GM23338 (cell line): Measurements from ENCODE around the gene NFE2L3. TPM values are rescaled to one million over a fixed set of nuclear protein-coding genes. Genes with fewer than 3 reads are reported as not detected.

ENCODE experiments used
- ATAC-seq: fragments of 200-7000 bp; cut with Tn5 transposase; 3 replicates; pipeline ENCODE4 v1.9.1; 2020
- DNase-seq: peaks from one replicate; pipeline ENCODE4 v3.0.0-alpha.2; 2015; ENCODE audit warnings: low spot score
- H2AFZ ChIP-seq: fragments of 200-600 bp; sonication (generic); 2 replicates; pipeline ENCODE4 v1.8.0; 2016; ENCODE audit warnings: antibody characterized with exemption, mild to moderate bottlenecking, moderate library complexity
- H3F3A ChIP-seq: fragments of 200-600 bp; sonication (generic); replicated peaks from 2 replicates; pipeline ENCODE4 v1.8.0; 2017; ENCODE audit warnings: antibody characterized with exemption, mixed run types, low read depth
- H3K27ac ChIP-seq: fragments of 200-600 bp; sonication (generic); 2 replicates; pipeline ENCODE4 v1.6.1; 2016; ENCODE audit warnings: low read depth
- H3K27me3 ChIP-seq: fragments of 200-600 bp; sonication (generic); 2 replicates; pipeline ENCODE4 v1.8.0; 2016; ENCODE audit warnings: mild to moderate bottlenecking, mixed run types, moderate library complexity; ENCODE audit not compliant: insufficient read depth
- H3K36me3 ChIP-seq: fragments of 200-600 bp; sonication (generic); 2 replicates; pipeline ENCODE4 v1.8.0; 2016; ENCODE audit warnings: mild to moderate bottlenecking; ENCODE audit not compliant: insufficient read depth
- H3K4me1 ChIP-seq: fragments of 200-600 bp; sonication (generic); 2 replicates; pipeline ENCODE4 v1.8.0; 2016; ENCODE audit warnings: mild to moderate bottlenecking, moderate library complexity; ENCODE audit not compliant: insufficient read depth
- H3K4me2 ChIP-seq: fragments of 200-600 bp; sonication (generic); 2 replicates; pipeline ENCODE4 v1.7.1; 2017; ENCODE audit warnings: mixed run types
- H3K4me3 ChIP-seq: fragments of 200-600 bp; sonication (generic); 2 replicates; pipeline ENCODE4 v1.6.1; 2016; ENCODE audit warnings: mixed run types
- H3K79me2 ChIP-seq: fragments of 200-600 bp; sonication (generic); replicated peaks from 2 replicates; pipeline ENCODE4 v1.8.0; 2017; ENCODE audit warnings: mild to moderate bottlenecking; ENCODE audit not compliant: insufficient read depth
- H3K9me2 ChIP-seq: fragments of 200-600 bp; sonication (generic); 2 replicates; pipeline ENCODE4 v1.8.0; 2017; ENCODE audit not compliant: insufficient read depth
- H4K20me1 ChIP-seq: fragments of 200-600 bp; sonication (generic); replicated peaks from 2 replicates; pipeline ENCODE4 v1.8.0; 2017; ENCODE audit warnings: mild to moderate bottlenecking; ENCODE audit not compliant: insufficient read depth
- H3K27ac Mint-ChIP-seq: 2 replicates; pipeline ENCODE4 v1.8.0; 2020; ENCODE audit warnings: inconsistent platforms, mild to moderate bottlenecking, moderate library complexity, mixed read lengths
- H3K27me3 Mint-ChIP-seq: 3 replicates; pipeline ENCODE4 v1.8.0; 2022; ENCODE audit warnings: low read depth, mild to moderate bottlenecking, moderate library complexity, mixed read lengths, inconsistent platforms; ENCODE audit not compliant: insufficient read depth, poor library complexity
- H3K36me3 Mint-ChIP-seq: 3 replicates; pipeline ENCODE4 v1.8.0; 2021; ENCODE audit warnings: low read depth, mild to moderate bottlenecking, inconsistent platforms, moderate library complexity, mixed read lengths
- H3K4me1 Mint-ChIP-seq: 3 replicates; pipeline ENCODE4 v1.8.0; 2020; ENCODE audit warnings: mild to moderate bottlenecking, inconsistent platforms, mixed read lengths
- H3K4me3 Mint-ChIP-seq: 3 replicates; pipeline ENCODE4 v1.8.0; 2021; ENCODE audit warnings: moderate library complexity, mild to moderate bottlenecking, inconsistent platforms, mixed read lengths
- H3K9me3 Mint-ChIP-seq: 3 replicates; pipeline ENCODE4 v1.8.0; 2020; ENCODE audit warnings: moderate library complexity, mild to moderate bottlenecking, inconsistent platforms, mixed read lengths
- CREB1 ChIP-seq: fragments of 250-450 bp; sonication (Bioruptor Pico); IDR thresholded peaks from 2 replicates; pipeline ENCODE4 v1.5.0; 2020; ENCODE audit warnings: low read depth, mild to moderate bottlenecking, moderate library complexity
- CTCF ChIP-seq, 2 experiments: fragments of 200-600 bp in 1 of 2; sonication (generic) in 1 of 2; conservative IDR thresholded peaks; 2 replicates each; pipeline versions ENCODE4 v1.5.1 to v1.6.1; 2016 to 2017; ENCODE audit warnings: antibody characterized with exemption in 2 of 2, low read depth in 2 of 2, mild to moderate bottlenecking in 2 of 2, moderate library complexity in 1 of 2
- ETS1 ChIP-seq: IDR thresholded peaks from 2 replicates; pipeline ENCODE4 v1.6.1; 2016; ENCODE audit warnings: antibody characterized with exemption
- EZH2 ChIP-seq: fragments of 200-600 bp; sonication (generic); IDR thresholded peaks from one replicate; pipeline ENCODE4 v1.8.0; 2017; ENCODE audit warnings: antibody characterized with exemption, mild to moderate bottlenecking, low read depth; ENCODE audit not compliant: unreplicated experiment
- EZH2phosphoT487 ChIP-seq: fragments of 200-600 bp; sonication (generic); IDR thresholded peaks from one replicate; pipeline ENCODE4 v1.8.1; 2018; ENCODE audit warnings: antibody characterized with exemption; ENCODE audit not compliant: unreplicated experiment
- JUNB ChIP-seq: IDR thresholded peaks from one replicate; pipeline ENCODE4 v1.6.1; 2016; ENCODE audit warnings: antibody characterized with exemption; ENCODE audit not compliant: unreplicated experiment
- NANOG ChIP-seq: IDR thresholded peaks from 2 replicates; pipeline ENCODE4 v1.6.1; 2016; ENCODE audit warnings: antibody characterized with exemption, borderline replicate concordance
- POLR2AphosphoS5 ChIP-seq: IDR thresholded peaks from 2 replicates; pipeline ENCODE4 v1.6.1; 2016; ENCODE audit warnings: antibody characterized with exemption, low read depth
- REST ChIP-seq: IDR thresholded peaks from one replicate; pipeline ENCODE4 v1.6.1; 2018; ENCODE audit warnings: antibody characterized with exemption; ENCODE audit not compliant: unreplicated experiment
- STAT1 ChIP-seq: IDR thresholded peaks from one replicate; pipeline ENCODE4 v1.6.1; 2016; ENCODE audit warnings: antibody characterized with exemption; ENCODE audit not compliant: unreplicated experiment
- ZNF114 ChIP-seq: fragments of 250-450 bp; sonication (Bioruptor Pico); IDR thresholded peaks from 2 replicates; pipeline ENCODE4 v1.5.0; 2020; ENCODE audit warnings: mild to moderate bottlenecking, moderate library complexity
- ZNF331 ChIP-seq: fragments of 250-450 bp; sonication (Bioruptor Pico); IDR thresholded peaks from 2 replicates; pipeline ENCODE4 v1.5.0; 2020; ENCODE audit warnings: low read depth, mild to moderate bottlenecking, moderate library complexity
- ZNF462 ChIP-seq: fragments of 250-450 bp; sonication (Bioruptor Pico); IDR thresholded peaks from 2 replicates; pipeline ENCODE4 v1.5.0; 2020; ENCODE audit warnings: mild to moderate bottlenecking, moderate library complexity
- polyA plus RNA-seq: library from polyadenylated mRNA; unstranded; fragments of >200 nt; fragmentation: Nextera tagmentation; extraction: Ambion mirVana; gene quantifications from 2 replicates; pipeline ENCODE4 v1.2.1, GENCODE V29; 2016
- total RNA-seq: library from RNA; depleted of rRNA; stranded (reverse); fragments of >200 nt; shearing (Covaris generic); gene quantifications from 2 replicates; pipeline ENCODE4 v1.2.3, GENCODE V29; 2014

The NFE2L3 gene
- total and polyA plus RNA-seq, 2 experiments from 2014 or later = 62.0 to 142 TPM

GRCh38 chr7:26216049-26216448 is 64.1 kb downstream of the NFE2L3 start:
- Mint-ChIP-seq H3K9me3 (no peaks in the 10 kb centered on the region), H3K4me1 (peaks cover 9% of the 10 kb centered on the region; the same call in 2 of the 3 replicates), H3K27ac (no peak overlapping the region), H3K4me3 (no peak overlapping the region), H3K27me3 (peaks cover 12% of the 10 kb centered on the region), H3K36me3 (peaks cover 33% of the 10 kb centered on the region)
- no peak for DNase-seq
- peaks cover 20% of the 10 kb centered on the region for H3K4me1 ChIP-seq
- no peak overlapping the region for H3K4me2 ChIP-seq
- H4K20me1 ChIP-seq = 0 out of 2 replicates have a peak, but pooled peaks cover 2% of the 10 kb centered on the region
- H3K36me3 ChIP-seq = peaks cover 8% of the 10 kb centered on the region; the same call in 1 of the 2 replicates
- H3K79me2 ChIP-seq = no peaks in the 10 kb centered on the region; the same call in 1 of the 2 replicates
- no peaks in the 10 kb centered on the region for H3K27me3 ChIP-seq
- H3K4me3 ChIP-seq = no peak overlapping the region
- TF ChIP-seq CREB1 (CRISPR knock-in tag) = no peak
- no peak for TF ChIP-seq REST
- no peak for TF ChIP-seq CTCF (conservative IDR thresholded peaks at IDR 0.05; ENCODE audit: low read depth in 2 of 2)
- no peak for TF ChIP-seq EZH2phosphoT487
- no peak for TF ChIP-seq NANOG
- no peak for TF ChIP-seq ZNF462 (CRISPR knock-in tag)
- no peak for TF ChIP-seq EZH2
- TF ChIP-seq STAT1 = no peak
- no peak for TF ChIP-seq ETS1
- TF ChIP-seq ZNF331 (CRISPR knock-in tag) = no peak
- TF ChIP-seq ZNF114 (CRISPR knock-in tag) = no peak
- TF ChIP-seq POLR2AphosphoS5 = no peak
- no peak for TF ChIP-seq JUNB
- H3K27ac ChIP-seq = no peak overlapping the region
- peaks cover 8% of the 10 kb centered on the region; the same call in 1 of the 2 replicates for H3F3A ChIP-seq
- no peak overlapping the region for H2AFZ ChIP-seq
- H3K9me2 ChIP-seq = no peaks in the 10 kb centered on the region
- no peak for ATAC-seq
